G401.6 (cell line): ENCODE results near the gene PPP3CB.

ENCODE experiments used
- FAIRE-seq: peaks from 2 replicates; lab custom pipeline; 2012; peaks lifted over from hg19 to GRCh38; lab: Jason Lieb, UNC

PPP3CB gene

DNA sequence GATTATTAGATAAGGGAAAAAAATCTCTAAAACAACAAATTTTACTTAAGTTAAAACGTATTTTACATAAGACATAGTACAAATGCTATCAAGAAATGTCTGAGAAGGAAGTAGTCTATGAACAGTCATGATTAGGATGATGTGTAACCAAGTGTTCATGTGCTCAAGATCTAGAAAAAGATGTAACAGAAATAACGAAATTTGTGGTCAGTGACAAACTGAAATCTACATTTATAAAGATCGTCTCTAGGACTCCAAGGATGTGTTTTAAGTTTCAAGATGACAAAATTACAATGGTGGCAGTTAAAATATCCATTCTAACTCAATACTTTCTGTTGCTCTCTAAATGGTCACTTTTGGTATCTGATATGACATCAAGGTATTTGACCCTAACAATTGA lies 17.2 kb downstream of the PPP3CB start:
- FAIRE-seq, result no peak

DNA sequence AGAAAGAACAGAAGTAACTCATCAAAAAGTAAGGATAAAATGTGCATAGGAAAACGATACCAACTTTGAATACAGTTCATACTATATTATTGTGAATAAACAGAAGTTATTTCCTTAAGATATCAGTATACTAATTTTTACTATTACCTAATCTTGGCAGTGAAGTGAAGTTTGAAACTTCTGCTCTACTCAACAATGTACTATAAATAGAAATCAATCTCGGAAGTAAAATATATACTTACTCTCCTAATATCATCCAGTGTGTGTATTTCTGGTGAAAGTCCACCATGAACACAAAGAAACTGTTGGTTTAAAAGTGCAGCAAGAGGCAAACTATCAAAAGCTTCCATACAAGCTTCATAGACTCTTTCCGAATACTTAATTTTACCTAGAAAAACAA lies 24.6 kb downstream of the PPP3CB start:
- FAIRE-seq, result no peak

DNA sequence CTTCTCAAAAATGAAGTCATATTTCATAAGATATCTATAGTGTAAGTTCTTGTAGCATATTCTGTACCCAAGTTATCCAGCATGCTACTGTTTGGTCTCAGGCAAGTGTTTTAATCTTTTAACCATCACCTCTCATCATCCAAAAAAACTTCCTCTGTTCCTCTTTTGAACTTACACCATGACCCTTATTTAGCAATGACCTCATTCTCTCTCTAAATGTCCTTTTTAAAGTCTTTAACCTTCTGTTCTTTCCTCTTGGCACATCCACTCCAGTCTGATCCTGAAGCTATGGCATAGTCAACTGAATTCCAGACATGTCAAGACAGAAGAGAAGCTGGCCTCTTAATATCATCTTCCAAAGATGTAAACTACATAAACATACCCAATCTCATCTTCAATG lies 26.2 kb downstream of the PPP3CB start:
- FAIRE-seq, result no peak

DNA sequence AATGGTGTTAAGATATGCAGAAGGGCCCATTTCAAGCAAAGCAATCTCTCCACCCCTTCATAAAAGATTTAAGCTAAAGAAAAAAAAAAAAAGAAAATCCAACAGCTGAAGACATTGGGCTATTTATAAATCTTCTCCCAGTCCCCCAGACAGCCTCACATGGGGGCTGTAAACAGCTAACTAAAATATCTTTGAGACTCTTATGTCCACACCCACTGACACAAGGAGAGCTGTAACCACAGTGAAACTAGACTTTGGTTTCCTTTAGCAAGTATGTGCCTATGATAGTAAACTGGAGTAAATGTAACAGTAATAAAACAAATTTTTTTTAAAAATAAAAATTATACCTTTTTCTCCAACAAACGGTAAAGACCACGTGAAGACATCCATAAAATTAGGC lies 28.6 kb downstream of the PPP3CB start:
- FAIRE-seq, result no peak

DNA sequence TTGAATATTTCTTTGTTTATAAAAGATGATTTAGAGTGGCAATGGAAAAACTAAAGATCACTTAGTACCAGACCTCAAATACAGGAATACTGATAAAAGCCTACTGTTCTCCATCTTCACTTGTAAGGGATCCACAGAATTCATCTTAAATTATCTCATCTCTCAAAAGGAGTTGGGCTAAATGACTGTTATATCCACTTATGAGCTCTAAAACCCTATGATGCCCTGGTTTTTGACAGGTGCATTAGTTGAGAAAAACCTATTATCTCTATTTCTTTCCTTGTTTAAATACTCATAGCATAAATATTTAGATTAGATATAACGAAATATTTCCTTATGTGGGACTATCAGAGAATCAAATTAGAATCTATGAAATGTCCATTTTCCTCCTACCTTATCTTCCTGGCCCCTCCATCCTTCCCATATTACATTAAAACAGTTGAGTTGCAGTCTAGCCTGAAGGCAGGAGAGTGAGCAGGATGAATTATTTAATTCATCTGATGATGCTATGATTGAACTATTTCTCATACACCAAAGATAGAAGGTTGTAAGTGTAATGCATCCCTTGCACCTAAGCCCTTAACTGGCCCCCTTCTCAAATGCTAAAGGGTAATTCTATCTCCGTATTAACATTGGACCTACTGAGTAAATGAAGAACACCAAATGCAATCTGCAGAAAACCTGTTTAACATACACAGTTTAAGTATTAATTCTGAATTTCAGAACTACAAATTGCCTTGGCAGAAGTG lies 29.7 kb downstream of the PPP3CB start:
- FAIRE-seq, result no peak

DNA sequence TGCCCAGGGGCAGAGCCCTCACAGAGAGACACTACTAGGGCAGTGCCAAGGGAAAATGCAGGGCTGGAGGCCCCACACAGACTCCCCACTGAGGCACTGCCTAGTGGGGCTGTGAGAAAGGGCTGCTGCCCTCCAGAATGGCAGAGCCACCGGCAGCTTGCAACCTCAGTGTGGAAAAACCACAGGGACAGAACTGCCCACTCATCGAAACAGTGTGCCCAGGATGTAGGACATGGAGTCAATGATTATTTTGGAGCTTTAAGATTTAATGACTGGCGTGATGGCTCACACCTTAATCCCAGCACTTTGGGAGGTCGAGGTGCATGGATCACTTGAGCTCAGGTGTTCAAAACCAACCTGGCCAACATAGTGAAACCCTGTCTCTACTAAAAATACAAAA lies 34.9 kb downstream of the PPP3CB start:
- no peak for FAIRE-seq

DNA sequence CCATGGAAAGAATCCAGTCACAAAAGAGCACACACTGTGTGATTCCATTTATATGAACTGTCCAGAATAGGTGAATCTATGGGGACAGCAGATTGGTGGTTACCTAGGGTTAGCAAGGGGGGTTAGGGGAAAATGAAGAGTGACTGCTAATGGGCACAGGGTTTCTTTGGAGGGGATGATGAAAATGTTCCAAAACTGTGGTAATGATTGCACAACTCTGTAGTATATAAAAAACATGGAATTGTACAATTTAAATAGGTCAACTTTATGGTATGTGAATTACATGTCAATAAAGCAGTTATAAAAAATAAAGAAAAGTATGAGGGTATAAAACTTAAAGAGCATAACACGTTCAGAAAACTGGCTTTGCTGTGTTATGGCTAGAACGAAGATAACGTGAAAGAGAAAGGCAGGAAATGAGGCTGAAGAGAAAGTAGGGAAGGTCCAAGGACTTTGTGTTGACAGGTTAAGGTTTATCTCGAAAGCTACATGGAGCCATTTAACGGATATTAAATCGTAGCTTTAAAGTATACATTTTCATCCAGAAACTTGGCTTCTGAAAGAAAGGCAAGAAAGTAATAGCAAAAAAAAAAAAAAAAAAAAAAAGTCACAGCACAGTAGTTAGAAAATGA lies 36.0 kb downstream of the PPP3CB start:
- FAIRE-seq, result no peak

DNA sequence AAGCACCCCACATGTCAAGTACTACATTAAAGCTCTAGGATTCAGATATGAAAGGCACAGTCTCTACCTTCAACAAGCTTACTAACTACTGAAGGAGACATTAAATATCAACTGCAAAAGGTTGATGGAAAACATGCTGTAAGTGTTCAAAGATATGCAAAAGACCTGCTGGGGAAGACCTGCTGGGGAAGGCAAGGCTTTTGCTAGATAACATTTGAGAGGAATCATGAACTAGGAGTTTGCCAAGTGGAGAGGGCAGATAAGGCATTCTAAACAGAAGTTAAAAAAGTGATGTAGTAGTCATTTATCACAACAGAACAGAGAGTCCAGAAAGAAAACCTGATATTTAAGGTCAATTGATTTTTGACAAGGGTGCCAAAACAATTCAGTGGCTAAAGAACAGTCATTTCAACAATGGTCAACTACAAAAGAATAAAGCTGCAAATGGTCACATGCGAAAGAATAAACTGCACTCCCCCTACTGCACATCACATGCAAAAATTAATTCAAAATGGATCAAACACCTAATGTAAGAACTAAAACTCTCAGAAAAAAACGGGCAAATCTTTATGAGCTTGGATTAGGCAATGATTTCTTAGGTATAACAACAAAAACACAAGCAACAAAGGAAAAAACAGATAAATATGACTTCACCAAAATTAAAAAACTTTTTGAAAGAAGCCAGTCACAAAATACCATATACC lies 39.5 kb downstream of the PPP3CB start:
- FAIRE-seq, result no peak

DNA sequence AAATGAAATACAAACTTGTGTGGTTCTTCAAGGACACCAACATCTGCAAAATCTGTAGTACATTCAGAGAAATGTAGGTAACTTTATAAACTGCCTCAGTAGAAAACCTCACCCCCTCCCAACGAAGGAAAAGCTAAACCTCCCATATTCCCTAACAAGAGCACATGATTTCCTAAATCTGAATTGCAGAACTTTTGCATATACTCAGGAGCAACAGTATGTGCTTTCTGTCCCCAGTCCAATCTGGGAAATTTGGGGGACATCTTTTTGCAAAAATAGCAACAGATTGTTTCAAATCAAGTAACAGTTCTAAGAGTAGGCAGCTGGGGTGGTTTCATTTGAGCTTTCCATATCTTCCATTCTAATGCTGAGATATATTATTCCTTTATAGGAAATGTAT lies 46.7 kb downstream of the PPP3CB start:
- no peak for FAIRE-seq

DNA sequence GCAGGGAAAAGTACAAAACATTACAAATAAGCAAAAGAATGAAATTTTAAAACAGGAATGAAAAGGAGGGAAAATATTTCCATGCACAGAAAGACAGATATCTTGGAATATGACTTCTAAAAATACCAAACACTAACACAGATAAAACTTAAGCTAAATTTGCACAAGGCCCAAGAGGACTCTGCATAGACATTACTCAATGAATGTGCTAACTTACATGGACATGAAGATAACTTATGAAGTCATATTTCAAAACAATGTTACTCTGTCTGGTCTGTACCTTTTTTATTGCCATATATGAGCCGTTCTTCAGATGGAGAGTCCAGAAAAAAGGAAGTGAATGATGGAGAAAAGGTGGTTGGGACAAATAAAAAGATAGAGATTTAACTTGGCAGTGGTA lies 47.4 kb downstream of the PPP3CB start:
- no peak for FAIRE-seq

DNA sequence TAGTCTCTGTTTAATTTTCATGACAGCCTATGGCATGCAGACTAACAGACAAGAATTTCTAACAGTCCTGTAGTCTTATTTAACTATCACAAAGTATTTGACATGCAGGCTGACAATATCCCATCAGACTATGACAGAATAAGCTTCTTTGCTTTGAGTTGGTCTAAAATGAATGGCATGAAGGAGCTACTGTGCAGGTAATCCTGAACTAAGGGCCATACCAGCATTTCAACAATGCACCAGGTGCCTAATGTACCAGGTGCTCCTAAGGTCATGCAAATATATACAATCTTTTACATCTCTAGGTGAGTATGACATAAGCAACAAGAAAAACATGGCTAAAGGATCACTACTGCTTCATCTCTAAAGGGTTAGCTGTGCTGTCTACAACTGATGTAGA lies 48.9 kb downstream of the PPP3CB start:
- FAIRE-seq, result no peak

DNA sequence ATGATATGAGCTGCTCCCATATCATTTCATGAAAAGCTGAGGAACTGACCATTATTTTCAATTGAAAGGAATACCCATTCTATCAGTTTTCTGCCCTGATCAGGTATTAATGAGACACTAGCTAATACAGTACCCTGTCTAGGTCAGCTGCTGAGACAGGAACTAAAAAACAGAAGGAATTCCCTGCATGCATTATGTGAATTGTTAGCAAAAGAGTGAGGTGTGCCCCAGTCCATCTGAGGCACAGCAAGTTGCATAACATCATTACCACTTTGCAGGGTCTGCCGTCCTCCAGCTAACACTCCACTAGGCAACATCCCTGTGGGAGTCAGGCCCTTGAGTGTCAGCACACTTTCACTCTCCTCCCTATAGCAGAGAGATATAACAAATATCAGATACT lies 51.4 kb downstream of the PPP3CB start:
- no peak for FAIRE-seq

DNA sequence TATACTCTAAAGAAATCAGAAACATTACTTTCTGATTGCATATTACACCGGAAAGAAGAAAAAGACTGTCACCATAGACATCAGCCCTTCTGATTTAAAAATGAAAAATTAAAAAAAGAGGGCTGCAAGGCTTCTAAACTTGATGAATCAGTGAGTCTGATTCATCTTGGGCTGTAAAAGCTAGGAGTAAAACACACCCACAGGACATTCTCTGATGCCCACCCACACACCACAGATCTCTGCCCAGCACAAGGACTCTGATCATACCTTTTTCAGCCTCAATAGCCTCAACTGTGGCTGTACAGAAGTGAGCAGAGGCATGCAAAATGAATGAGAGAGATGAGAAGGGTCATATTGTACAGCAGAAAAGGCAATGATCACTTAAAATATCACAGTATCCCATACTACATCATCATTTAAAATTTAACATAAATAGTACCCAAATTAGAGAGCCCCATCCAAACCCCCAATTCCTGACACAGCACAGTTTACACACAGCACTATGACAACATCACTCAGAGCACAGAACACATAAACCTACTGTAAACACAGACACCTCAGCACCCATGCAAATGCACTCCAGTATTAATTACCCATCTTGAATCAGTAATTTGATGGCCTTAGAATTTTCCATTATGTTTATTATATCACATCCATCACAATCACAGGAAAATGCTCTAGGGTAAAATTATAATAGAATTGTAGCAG lies 56.1 kb downstream of the PPP3CB start:
- no peak for FAIRE-seq

DNA sequence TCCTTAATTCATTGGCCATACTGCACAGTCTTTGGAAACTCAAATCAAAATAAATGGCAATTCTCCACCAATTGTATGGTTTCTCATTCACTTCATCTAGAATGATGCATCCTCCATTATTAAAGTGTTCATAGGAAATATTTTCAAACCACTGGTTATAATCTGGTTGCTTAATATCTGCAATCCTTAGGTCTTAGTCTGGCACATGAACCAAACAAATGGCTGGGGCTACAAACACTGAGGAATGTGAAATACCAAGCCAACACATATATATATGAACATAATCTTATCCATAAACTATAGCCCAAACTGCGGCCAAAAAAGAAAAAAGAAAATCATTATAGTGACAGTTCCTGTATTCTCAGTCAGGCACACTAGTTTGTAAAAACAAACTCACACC lies 56.8 kb downstream of the PPP3CB start:
- no peak for FAIRE-seq

DNA sequence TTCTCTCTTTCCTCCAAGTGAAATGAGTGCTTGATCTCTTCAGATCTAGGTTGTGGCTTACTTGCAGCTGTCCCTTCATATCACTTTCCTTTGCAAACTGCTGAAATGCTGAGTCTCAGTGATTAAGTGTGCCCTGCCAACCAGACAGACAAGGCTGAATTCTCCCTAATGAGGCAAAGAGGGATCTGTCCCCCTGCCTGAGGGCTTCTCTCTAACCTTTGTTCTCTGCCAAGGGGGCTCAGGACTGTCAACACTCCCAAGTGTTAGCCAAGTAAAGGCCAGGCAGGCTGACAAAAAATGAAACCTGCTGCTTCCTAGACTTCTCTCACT lies 62.3 kb downstream of the PPP3CB start, which contains the start of gene MSS51:
TSS of gene MSS51 (minus strand) at position 24 of the 330 bp plus-strand sequence. CDS start 5,277 bp downstream, outside the sequence.
- no peak for FAIRE-seq

DNA sequence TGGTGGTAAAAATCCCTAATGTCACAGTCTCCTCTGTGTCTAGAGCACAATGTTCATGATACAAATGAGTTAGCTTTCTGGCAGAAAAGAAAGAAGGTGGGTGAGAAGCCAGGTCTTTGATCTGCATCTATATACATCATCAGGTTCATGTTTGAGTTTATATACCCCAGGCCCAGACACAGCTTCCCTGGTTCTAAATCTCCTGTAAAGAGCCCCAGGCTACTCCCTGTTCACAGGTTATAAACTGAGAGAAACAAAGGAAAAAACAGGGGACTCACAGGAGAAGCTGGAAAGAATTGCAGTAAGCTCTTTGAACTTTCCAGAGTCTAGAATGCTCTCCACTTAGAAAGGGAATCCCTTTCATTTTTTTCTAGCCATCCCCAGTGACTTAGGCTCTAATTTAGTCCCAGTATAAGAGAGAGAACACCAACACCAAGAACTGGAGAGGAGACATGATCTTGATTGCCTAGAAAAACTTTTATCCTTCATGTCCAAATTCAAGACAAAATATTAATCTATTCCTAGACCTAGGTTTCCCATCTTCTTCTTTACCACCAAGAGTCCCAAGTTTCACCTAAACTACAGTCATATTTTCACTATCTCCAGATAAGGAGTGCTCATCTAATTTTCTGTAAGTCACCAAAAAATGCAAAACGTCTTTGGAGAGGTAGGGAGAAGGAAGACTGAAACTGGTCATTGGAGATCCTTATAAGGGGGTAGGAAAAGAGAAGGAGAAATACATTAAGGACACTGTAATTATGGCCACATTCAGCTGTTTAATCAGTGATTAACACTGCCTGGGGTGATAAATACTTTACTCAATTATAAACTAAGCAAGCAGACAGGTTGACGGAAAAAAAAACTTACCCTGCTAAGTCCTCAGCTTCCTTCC lies 62.9 kb downstream of the PPP3CB start:
- FAIRE-seq, result no peak

DNA sequence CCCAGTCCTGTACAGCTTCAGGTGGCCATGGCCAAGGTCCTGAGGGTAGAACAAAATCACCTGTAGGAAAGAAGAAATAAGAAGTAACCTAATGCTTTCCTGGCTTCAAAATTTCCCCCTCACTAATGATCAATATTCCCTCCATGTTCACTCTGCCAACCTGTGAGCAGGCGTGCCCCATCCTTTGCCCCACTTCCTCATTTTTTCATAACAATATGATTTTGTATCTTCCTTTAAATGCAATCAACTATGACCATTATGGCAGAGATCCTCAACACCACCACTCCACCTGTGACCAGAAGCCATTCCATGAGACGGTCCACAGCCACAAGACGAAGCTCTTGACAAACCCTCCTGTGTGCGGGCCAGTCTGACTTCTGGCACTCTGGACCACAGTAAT lies 69.5 kb downstream of the PPP3CB start:
- FAIRE-seq, result no peak

DNA sequence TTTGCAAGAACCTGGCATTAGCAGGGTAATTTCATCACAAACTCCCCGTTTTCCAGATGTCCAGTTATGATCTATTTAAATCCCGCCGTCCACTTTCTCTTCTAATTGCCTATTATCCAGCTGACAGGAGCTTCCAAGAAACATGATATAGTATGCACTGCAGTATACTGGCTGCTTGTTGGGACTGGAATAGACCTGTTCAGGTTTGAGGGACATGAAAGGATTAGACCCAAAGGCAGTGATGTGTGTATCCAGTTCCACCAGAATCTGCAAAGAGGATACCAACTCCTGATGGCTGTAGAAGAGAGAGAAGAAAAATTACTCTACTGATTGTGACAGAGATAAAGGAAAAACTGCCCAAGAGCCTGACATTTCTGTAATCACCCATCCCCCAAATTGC lies 71.3 kb downstream of the PPP3CB start:
- FAIRE-seq, result no peak

DNA sequence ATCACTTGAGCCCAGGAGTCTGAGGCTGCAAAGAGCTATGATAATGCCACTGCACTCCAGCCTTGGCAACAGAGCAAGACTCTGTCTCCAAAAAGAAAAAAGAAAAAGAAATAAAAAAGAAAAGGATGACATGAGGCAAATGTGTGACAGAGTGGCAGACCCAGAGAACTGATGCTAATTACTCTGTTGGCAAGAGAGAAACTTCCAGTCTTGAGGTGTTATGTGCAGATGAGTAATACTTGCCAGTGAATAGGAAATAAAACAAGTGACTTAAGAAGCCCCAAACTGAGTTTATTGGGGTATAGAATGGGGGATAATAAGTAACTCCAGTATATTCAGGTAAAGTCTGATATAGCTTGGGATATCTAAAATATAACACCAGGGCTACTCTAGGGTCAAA lies 72.5 kb downstream of the PPP3CB start:
- no peak for FAIRE-seq

DNA sequence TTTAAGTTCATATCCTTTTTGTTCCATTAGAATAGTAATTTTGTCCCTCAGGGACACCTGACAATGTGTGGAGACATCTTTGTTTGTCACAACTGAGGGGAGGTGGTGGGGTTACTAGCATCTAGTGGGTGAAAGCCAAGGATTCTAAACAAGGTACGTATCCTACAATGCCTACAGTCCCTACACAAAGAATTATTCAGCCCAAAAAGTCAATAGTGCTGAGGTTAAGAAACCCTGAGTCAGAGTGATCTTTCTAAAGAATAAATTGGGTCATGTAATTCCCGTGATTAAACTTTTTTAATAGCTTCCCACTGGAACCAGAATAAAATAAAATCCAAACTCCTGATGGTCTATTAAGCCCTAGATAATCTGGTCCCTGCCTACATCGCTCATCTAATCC lies 79.3 kb downstream of the PPP3CB start:
- no peak for FAIRE-seq

DNA sequence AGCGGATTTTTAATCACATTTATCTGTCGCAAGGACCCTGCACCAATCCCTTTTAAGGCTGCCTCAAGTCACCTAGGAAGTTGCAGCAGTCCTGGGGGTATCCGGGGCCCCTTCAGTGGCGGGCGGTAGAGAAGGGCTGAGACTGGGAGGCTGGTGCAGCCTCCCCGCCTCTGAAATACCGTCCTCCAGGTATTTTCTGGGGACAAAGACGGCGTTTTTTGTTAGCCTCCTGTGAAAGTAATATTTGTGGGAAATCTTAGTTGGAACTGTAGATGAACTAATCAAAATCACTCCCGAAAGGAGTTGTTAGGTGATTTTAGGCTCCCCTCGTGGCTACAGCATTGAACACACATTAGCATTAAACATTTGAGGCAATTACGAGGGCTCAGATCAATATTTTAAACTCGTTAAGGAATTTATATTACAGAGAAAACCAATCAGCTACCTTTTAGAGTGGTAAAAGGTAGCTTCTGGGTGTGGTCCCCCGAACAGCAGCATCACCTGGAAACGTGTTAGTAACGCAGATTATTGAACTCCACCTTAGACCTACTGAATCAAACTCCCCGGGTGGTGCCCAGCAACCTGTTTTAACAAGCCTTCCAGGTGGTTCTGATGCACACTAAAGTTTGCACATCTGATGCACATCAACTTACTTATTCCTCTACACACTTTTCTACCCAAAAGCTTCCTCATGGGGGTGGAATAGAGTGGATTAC lies 81.4 kb downstream of the PPP3CB start:
- no peak for FAIRE-seq
